Activated CD4-positive, alpha-beta T cell treated with anti-CD3 and anti-CD28 coated beads, Interleukin-2, amount 50 U/mL, for 16 hours (primary cell): Measurements from ENCODE around the gene PRAMEF10.
"Not testable (repeated sequence)": the region's sequence is repeated elsewhere in the genome, so short reads cannot be mapped to it uniquely, and the experiment has no call there.

Experiments used
- DNase-seq: peaks from one replicate; pipeline ENCODE4 v3.0.0-alpha.2; 2020

The PRAMEF10 gene

DNA sequence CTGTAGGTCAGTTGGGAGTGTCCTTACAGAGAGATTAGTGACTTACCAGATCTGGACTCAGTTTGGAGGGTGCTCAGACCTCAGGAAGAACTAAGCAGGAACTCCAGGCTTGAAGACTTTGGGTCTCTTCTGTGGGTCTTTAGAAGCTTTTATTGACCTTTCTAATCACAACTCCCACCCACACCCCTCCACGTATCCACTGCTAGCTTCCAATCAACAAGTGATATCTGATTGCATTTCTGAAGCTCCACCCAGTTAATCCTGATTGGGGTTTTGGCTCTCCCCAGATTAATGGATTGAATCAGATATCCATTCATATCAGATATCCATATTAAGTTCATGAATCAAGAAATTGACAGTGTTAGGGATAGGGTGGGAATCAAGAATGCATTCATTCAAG, at the start of gene PRAMEF10:
Gene PRAMEF10 (minus strand): TSS at position 101 of the 400 bp plus-strand sequence. CDS start 2,423 bp downstream, outside the sequence.
- not testable (repeated sequence) for DNase-seq

DNA sequence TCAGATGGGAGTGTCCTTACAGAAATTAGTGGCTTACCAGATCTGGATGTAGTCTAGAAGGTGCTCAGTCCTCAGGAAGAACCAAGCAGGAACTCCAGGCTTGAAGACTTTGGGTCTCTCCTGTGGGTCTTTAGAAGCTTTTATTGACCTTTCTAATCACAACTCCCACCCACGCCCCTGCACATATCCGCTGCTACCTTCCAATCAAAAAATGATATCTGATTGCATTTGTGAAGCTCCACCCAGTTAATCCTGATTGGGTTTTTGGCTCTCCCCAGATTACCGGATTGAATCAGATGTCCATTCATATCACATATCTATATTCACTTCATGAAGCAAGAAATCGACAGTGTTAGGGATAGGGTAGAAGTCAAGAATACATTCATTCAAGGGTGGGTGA, 49.4 kb upstream of the PRAMEF10 start, which contains the start of gene PRAMEF6:
Gene PRAMEF6 (minus strand): TSS at position 101 of the 400 bp plus-strand sequence. CDS start 5,062 bp downstream, outside the sequence.
- not testable (repeated sequence) for DNase-seq

DNA sequence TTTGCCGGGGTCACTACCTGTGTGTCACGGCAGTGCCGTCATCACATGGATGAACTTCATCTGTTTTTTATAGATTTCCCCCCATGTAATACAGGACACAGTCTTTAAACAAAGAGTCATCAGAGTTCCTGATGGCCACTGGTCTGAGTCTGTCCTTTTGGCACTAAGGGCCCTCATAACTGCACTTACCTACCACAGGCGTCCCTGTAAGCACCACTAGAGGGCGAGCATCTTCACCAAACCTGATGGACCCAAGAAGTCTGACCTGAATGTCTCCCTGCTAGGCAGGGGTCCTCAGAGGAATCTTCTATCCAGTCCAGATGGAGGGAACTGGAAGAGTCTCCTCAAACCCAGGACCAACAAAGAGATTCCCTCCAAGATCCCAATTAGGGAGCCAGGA, 26.3 kb upstream of the PRAMEF10 start:
- DNase-seq: not testable (repeated sequence)

DNA sequence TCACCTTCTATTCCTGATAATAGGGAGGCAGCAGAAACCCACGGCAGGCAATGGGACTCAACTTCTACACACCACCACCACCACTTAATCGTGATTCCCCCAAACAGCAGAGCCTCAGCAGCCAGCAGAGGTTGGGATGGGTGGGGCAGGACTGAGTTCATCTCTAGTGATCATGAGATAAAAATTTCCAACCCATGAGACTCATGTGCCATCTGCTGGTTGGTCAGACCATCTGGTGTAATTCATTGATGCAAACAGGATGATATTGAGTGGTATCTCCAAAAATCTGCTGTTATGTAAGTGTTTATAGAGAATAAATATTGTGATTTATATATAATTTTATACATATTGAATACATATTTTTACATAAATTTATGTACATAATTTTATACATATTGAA, 23.7 kb upstream of the PRAMEF10 start:
- not testable (repeated sequence) for DNase-seq

- DNase-seq: not testable (repeated sequence)
Observed at GRCh38 chr1:12916310-12916709, 18.2 kb upstream of the PRAMEF10 start, which contains the start of gene PRAMEF7. TSS of gene PRAMEF7 (plus strand) at chr1:12916610. CDS start at chr1:12917693, 1,083 bp downstream.

GRCh38 chr1:12903793-12904572, 5.9 kb upstream of the PRAMEF10 start:
- DNase-seq: not testable (repeated sequence)

GRCh38 chr1:12899186-12899585, 1.1 kb upstream of the PRAMEF10 start:
- DNase-seq: not testable (repeated sequence)

GRCh38 chr1:12886101-12886500, 12.0 kb downstream of the PRAMEF10 start, which contains the start of gene PRAMEF4:
TSS of gene PRAMEF4 (minus strand) at chr1:12886201. CDS start at chr1:12883394, 2,807 bp downstream.
- not testable (repeated sequence) for DNase-seq

- not testable (repeated sequence) for DNase-seq
Observed at GRCh38 chr1:12878453-12878852, 19.6 kb downstream of the PRAMEF10 start.

GRCh38 chr1:12863131-12863880, 34.8 kb downstream of the PRAMEF10 start:
- not testable (repeated sequence) for DNase-seq

DNA sequence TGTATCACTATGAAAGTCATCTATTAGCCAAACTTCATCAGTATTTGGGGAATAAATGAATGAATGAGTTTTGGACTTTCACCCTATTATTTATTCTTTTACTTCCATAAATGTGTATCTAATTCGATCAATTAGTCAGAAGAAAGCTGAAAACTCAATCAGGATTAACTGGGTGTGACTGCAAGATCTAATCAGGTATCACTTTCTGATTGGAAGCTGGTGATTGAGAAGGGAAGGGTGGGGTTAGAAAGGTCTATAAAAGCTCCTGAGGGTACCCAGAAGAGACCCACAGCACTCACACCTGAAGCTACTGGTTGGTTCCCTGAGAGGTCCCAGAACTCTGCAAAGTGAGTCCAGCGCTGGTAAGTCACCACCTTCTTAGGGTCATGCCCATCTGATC, 41.3 kb downstream of the PRAMEF10 start, which contains the start of gene PRAMEF2:
Gene PRAMEF2 (plus strand): TSS at position 301 of the 400 bp plus-strand sequence. CDS start 1,924 bp downstream, outside the sequence.
- not testable (repeated sequence) for DNase-seq

DNA sequence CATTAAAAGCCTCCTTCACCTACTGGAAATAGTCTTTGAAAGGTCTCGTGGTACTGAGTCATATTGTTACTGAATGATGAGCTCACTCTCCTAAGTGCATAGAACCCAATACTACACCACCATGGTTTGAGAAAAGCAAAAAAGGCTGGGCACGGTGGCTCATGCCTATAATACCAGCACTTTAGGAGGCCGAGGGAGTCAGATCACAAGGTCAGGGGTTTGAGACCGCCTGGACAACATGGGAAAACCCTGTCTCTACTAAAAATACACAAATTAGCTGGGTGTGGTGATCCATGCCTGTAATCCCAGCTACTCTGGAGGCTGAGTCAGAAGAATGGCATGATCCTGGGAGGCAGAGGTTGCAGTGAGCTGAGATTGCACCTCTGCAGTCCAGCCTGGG, 46.3 kb downstream of the PRAMEF10 start:
- no peak for DNase-seq

DNA sequence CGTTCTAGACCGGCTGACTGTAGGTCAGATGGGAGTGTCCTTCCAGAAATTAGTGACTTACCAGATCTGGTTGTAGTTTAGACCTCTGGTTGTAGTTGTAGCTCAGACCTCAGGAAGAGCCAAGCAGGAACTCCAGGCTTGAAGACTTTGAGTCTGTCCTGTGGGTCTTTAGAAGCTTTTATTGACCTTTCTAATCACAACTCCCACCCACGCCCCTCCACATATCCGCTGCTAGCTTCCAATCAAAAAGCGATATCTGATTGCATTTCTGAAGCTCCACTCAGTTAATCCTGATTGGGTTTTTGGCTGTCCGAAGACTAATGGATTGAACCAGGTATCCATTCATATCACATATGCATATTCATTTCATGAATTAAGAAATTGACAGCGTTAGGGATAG, 49.5 kb downstream of the PRAMEF10 start, which contains the start of gene HNRNPCL1:
Gene HNRNPCL1 (minus strand): TSS at position 101 of the 400 bp plus-strand sequence. CDS start 431 bp downstream, outside the sequence.
- DNase-seq: not testable (repeated sequence)
